AG04449 (cell line): ENCODE results near the gene PRICKLE2.

Source experiments
- CTCF ChIA-PET: fragments of 350-600 bp; formaldehyde crosslinking; extraction: SDS; loops from one replicate; lab custom pipeline; 2021; ENCODE audit warnings: antibody characterized with exemption; lab: Yijun Ruan, JAX
- POLR2A ChIA-PET: fragments of 400-600, 350-600 bp; formaldehyde crosslinking; extraction: SDS; loops from one replicate; lab custom pipeline; 2020; ENCODE audit warnings: antibody characterized with exemption, inconsistent platforms; lab: Yijun Ruan, JAX
- DNase-seq: peaks from one replicate; pipeline ENCODE4 v3.0.0-alpha.2; 2010; ENCODE audit warnings: low read depth, low spot score
- H3K4me3 ChIP-seq: 2 replicates; pipeline ENCODE4 v1.5.1; 2011; ENCODE audit warnings: low read depth, mild to moderate bottlenecking, control low read depth, low read length
- TF ChIP-seq, protein P1 (sequence below): IDR thresholded peaks from one replicate; pipeline ENCODE4 v1.5.1; 2011; ENCODE audit warnings: mild to moderate bottlenecking, moderate library complexity, low read length, control low read depth, inconsistent platforms; ENCODE audit not compliant: insufficient read depth; ENCODE audit errors: missing control alignments

Gene PRICKLE2

GRCh38 chr3:64047787-64048186 lies 177.5 kb downstream of the PRICKLE2 start:
- CTCF ChIA-PET, result interaction anchor here (0.7 to 2.9 kb wide), 2 partner anchors 18 to 25 kb away, joined by 3 to 10 read pairs; partner anchors contain the start of gene PSMD6

DNA sequence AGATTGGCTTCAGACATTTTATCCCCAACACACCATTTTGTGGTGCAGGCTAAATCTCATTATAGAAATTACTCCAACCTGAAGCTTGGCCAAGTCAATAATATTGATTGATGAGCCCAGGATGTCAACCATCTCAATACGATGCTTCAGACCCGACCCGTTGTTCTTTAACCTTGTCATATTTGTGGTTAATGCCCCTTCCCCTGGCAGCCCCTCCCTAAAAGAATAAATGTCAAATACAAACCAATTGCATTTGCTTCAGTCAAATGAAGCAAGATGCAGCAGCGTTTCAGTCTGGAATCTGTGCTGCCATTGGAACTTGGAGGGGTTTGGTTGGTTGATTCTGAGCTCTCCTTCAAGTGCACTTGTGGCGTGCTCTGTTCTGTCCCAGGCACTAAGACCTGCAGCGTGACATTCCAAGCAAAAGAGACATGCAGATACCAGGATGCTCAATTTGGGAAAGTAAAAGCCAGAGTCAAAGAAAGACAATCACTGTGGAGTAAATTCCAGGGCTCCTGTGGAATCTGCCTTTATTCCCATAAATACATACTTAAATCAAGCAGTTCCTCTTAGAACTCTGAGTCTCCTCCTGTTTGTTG lies 178.2 kb downstream of the PRICKLE2 start:
- POLR2A ChIA-PET, result no interaction called here
- CTCF ChIA-PET, result interaction anchor here (1.1 to 1.3 kb wide), 2 partner anchors 438 to 439 kb away, joined by 4 to 5 read pairs; no protein-coding TSS in a partner anchor
- TF ChIP-seq, protein P1, sequence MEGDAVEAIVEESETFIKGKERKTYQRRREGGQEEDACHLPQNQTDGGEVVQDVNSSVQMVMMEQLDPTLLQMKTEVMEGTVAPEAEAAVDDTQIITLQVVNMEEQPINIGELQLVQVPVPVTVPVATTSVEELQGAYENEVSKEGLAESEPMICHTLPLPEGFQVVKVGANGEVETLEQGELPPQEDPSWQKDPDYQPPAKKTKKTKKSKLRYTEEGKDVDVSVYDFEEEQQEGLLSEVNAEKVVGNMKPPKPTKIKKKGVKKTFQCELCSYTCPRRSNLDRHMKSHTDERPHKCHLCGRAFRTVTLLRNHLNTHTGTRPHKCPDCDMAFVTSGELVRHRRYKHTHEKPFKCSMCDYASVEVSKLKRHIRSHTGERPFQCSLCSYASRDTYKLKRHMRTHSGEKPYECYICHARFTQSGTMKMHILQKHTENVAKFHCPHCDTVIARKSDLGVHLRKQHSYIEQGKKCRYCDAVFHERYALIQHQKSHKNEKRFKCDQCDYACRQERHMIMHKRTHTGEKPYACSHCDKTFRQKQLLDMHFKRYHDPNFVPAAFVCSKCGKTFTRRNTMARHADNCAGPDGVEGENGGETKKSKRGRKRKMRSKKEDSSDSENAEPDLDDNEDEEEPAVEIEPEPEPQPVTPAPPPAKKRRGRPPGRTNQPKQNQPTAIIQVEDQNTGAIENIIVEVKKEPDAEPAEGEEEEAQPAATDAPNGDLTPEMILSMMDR, result no peak

More at GRCh38 chr3:64047787-64048186, 177.5 kb downstream of the PRICKLE2 start:
- TF ChIP-seq, protein P1, result no peak
- H3K4me3 ChIP-seq, result no peak overlapping the region
- no peak for DNase-seq
- POLR2A ChIA-PET, result no interaction called here

GRCh38 chr3:64046592-64046991 lies 178.7 kb downstream of the PRICKLE2 start:
- POLR2A ChIA-PET, result no interaction called here
- H3K4me3 ChIP-seq, result no peak overlapping the region
- CTCF ChIA-PET, result interaction anchor here (1.0 to 1.3 kb wide), 3 partner anchors 16 to 440 kb away, joined by 4 to 5 read pairs (median 4); no protein-coding TSS in a partner anchor
- DNase-seq, result no peak
- TF ChIP-seq, protein P1, result no peak

More for the DNA sequence above, 178.2 kb downstream of the PRICKLE2 start:
- DNase-seq, result no peak
- no peak overlapping the region for H3K4me3 ChIP-seq

DNA sequence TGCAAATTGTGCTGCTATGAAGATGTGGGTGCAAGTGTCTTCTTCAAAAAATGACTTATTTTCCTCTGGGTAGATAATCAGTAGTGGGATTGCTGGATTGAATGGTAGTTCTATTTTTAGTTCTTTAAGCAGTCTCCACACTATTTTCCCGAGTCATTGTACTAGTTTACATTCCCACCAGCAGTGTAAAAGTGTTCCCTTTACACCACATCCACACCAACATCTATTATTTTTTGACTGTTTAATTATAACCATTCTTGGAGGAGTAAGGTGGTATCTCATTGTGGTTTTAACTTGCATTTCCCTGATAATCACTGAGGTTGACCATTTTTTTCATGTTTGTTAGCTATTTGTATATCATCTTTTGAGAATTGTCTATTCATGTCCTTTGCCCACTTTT lies 182.3 kb downstream of the PRICKLE2 start:
- TF ChIP-seq, protein P1, result no peak
- DNase-seq, result no peak
- H3K4me3 ChIP-seq, result no peak overlapping the region
- ChIA-PET CTCF (interaction anchor here (1.7 to 2.4 kb wide), 2 partner anchors 12 to 442 kb away, joined by 6 to 11 read pairs; no protein-coding TSS in a partner anchor), POLR2A (no interaction called here)
